HG03575 (cell line): ENCODE measurements around the gene GLCCI1.
"Not testable (repeated sequence)": the region's sequence is repeated elsewhere in the genome, so short reads cannot be mapped to it uniquely, and the experiment has no call there.

ENCODE experiments used
- ATAC-seq: cut with Tn5 transposase; IDR thresholded peaks from one replicate; pipeline ENCODE4 v1.9.1; 2021; ENCODE audit not compliant: unreplicated experiment, insufficient number of reproducible peaks, low FRiP score; ENCODE audit errors: extremely low read depth

The GLCCI1 gene

GRCh38 chr7:8068892-8069686, 100.5 kb downstream of the GLCCI1 start:
- no peak for ATAC-seq

- no peak for ATAC-seq
These were observed 102.0 kb downstream of the GLCCI1 start for GRCh38 chr7:8070451-8071180.

- no peak for ATAC-seq
These were observed 109.8 kb downstream of the GLCCI1 start for GRCh38 chr7:8078418-8078817.

GRCh38 chr7:8082762-8083161, 114.2 kb downstream of the GLCCI1 start:
- no peak for ATAC-seq

- no peak for ATAC-seq
These were observed 116.2 kb downstream of the GLCCI1 start for GRCh38 chr7:8084836-8085235.

GRCh38 chr7:8085420-8085819, 116.8 kb downstream of the GLCCI1 start:
- ATAC-seq = no peak

GRCh38 chr7:8086239-8086638, 117.6 kb downstream of the GLCCI1 start:
- no peak for ATAC-seq

GRCh38 chr7:8089036-8089780, 120.6 kb downstream of the GLCCI1 start:
- no peak for ATAC-seq

GRCh38 chr7:8092140-8092539, 123.5 kb downstream of the GLCCI1 start:
- ATAC-seq = no peak

- ATAC-seq = no peak
These were observed 125.9 kb downstream of the GLCCI1 start for GRCh38 chr7:8094164-8095140.

- ATAC-seq = not testable (repeated sequence)
These were observed 132.7 kb downstream of the GLCCI1 start for GRCh38 chr7:8101292-8101691.

- no peak for ATAC-seq
These were observed 134.7 kb downstream of the GLCCI1 start for GRCh38 chr7:8103282-8103681.

- ATAC-seq = no peak
These were observed 137.0 kb downstream of the GLCCI1 start for GRCh38 chr7:8105449-8106095.

GRCh38 chr7:8109196-8110022, 140.8 kb downstream of the GLCCI1 start:
- no peak for ATAC-seq

GRCh38 chr7:8111282-8111960, 142.8 kb downstream of the GLCCI1 start:
- no peak for ATAC-seq

- no peak for ATAC-seq
These were observed 144.1 kb downstream of the GLCCI1 start for GRCh38 chr7:8112685-8113084.

- no peak for ATAC-seq
These were observed 144.6 kb downstream of the GLCCI1 start for GRCh38 chr7:8113184-8113583.
